Measurements from ENCODE around the gene PCED1B. TPM values are rescaled to one million over a fixed set of nuclear protein-coding genes. Genes with fewer than 3 reads are reported as not detected.

PCED1B gene
- total RNA-seq, 1 donor from 2014 or later: 3.1 TPM

DNA sequence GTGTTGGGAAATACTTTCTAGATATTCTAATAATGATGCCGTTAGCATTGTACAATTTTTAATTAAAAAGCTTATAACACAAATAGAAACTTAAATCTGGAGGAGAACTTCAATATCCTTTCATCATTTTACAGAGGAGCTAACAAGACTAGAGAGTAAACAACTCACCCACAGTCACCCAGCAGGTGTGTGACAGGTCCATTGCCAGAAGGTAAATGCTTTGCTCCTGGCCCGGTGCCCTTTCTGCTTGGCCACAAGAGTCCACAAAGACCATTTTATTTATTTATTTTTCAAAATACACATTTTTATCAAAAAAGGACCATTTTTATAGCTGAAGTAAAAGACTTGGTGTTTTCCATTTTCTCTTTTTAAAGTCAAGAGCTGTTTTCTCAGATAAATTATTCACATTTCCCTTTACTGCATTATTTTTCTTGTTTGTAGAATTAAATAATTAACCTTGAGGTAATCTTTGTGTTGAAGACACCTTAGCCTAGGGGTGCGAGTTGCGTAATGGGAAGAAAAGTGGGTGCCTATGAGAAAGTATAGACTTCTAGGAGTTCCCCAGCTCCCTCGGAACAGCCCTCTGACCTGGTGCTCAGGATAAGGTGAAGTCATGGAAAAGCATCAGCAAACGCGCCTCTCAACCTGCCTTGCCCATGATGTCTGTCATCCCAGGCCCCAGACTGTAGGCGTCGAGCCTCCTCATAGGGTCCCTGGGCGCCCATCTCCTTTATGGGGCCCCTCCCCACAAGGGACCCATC lies 26.7 kb downstream of the PCED1B start:
- DNase-seq (ENCODE audit: low spot score): no peak
- H3K79me2 ChIP-seq (ENCODE audit: low read depth): no peaks in the 10 kb centered on the region
- H3K4me3 Mint-ChIP-seq: no peak overlapping the region
- H3K9ac ChIP-seq: no peak overlapping the region
- H3K27me3 Mint-ChIP-seq (ENCODE audit: insufficient read depth, low read depth): no peaks in the 10 kb centered on the region
- no peak overlapping the region for H2AFZ ChIP-seq (replicated peaks)
- H3K27me3 ChIP-seq: no peaks in the 10 kb centered on the region
- H3K9me3 ChIP-seq (ENCODE audit: low read depth): no peaks in the 10 kb centered on the region
- H3K4me1 Mint-ChIP-seq: peaks cover 3% of the 10 kb centered on the region
- no peaks in the 10 kb centered on the region for H4K20me1 ChIP-seq (ENCODE audit: low read depth)
- H3K36me3 Mint-ChIP-seq: no peaks in the 10 kb centered on the region
- H3K4me3 ChIP-seq: no peak overlapping the region
- no peaks in the 10 kb centered on the region for H3K4me1 ChIP-seq
- H3K9me3 Mint-ChIP-seq: no peaks in the 10 kb centered on the region
- H3K27ac Mint-ChIP-seq: no peak overlapping the region
- H3K4me2 ChIP-seq: no peak overlapping the region
- no peaks in the 10 kb centered on the region for H3K36me3 ChIP-seq
- TF ChIP-seq EZH2 (IDR thresholded peaks at IDR 0.05) (no peak), EZH2phosphoT487 (IDR thresholded peaks at IDR 0.05) (no peak)
- TF ChIP-seq, protein P1, sequence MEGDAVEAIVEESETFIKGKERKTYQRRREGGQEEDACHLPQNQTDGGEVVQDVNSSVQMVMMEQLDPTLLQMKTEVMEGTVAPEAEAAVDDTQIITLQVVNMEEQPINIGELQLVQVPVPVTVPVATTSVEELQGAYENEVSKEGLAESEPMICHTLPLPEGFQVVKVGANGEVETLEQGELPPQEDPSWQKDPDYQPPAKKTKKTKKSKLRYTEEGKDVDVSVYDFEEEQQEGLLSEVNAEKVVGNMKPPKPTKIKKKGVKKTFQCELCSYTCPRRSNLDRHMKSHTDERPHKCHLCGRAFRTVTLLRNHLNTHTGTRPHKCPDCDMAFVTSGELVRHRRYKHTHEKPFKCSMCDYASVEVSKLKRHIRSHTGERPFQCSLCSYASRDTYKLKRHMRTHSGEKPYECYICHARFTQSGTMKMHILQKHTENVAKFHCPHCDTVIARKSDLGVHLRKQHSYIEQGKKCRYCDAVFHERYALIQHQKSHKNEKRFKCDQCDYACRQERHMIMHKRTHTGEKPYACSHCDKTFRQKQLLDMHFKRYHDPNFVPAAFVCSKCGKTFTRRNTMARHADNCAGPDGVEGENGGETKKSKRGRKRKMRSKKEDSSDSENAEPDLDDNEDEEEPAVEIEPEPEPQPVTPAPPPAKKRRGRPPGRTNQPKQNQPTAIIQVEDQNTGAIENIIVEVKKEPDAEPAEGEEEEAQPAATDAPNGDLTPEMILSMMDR (IDR thresholded peaks at IDR 0.05): no peak
- no peak overlapping the region for H3K27ac ChIP-seq
- H3F3A ChIP-seq (ENCODE audit: low read depth): no peaks in the 10 kb centered on the region

DNA sequence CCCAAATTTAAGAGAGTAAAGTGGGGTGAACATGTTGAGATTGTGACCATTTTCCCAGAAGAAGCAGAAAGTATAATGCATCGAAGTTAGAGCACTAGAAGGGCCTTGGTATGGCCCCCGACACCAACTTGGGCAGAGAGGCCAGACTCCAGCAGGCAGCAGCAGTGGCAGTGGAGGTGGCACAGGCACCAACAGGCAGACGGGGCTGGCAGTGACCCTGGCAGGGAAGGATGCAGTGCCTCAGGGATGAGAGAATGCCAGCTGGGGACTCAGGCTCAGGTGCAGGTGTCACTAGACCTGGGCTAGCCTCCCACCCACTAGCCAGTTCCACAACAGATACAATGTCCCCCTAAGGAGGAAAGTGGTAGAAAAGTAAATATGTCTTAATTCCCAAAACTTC lies 28.0 kb downstream of the PCED1B start:
- Mint-ChIP-seq H3K4me3 (no peak overlapping the region), H3K4me1 (peaks cover 3% of the 10 kb centered on the region), H3K36me3 (no peaks in the 10 kb centered on the region), H3K27me3 (ENCODE audit: insufficient read depth, low read depth) (no peaks in the 10 kb centered on the region), H3K27ac (no peak overlapping the region), H3K9me3 (no peaks in the 10 kb centered on the region)
- Histone ChIP-seq H3F3A (ENCODE audit: low read depth) (no peaks in the 10 kb centered on the region), H2AFZ (replicated peaks) (no peak overlapping the region), H3K79me2 (ENCODE audit: low read depth) (no peaks in the 10 kb centered on the region), H3K4me3 (no peak overlapping the region), H3K27me3 (no peaks in the 10 kb centered on the region), H3K27ac (no peak overlapping the region), H3K9me3 (ENCODE audit: low read depth) (no peaks in the 10 kb centered on the region), H3K4me2 (no peak overlapping the region), H3K4me1 (no peaks in the 10 kb centered on the region), H3K36me3 (no peaks in the 10 kb centered on the region), H4K20me1 (ENCODE audit: low read depth) (no peaks in the 10 kb centered on the region), H3K9ac (no peak overlapping the region)
- DNase-seq (ENCODE audit: low spot score): no peak
- no peak for TF ChIP-seq EZH2 (IDR thresholded peaks at IDR 0.05)
- TF ChIP-seq EZH2phosphoT487 (IDR thresholded peaks at IDR 0.05): no peak
- TF ChIP-seq, protein P1 (IDR thresholded peaks at IDR 0.05): no peak

DNA sequence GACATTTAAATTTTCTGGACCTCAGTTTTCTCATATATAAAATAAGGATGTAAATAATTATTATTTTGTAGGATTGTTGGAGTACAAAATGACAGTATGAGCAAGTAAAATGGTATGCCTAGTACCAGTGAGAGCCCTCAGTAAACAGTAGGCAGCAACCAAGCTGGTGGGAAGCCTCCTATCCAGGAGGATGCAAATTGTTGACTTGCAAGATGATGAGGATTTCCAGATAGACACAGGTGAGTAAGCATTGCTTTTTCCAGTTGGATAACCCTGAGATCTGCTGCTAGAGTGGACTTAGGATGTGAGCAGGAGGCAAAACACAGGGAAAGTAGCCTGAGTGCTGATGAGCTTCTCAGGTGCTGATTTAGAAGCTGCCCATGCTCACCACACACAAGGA lies 28.5 kb downstream of the PCED1B start:
- Histone ChIP-seq H3K4me3 (no peak overlapping the region), H3K27me3 (no peaks in the 10 kb centered on the region), H3K27ac (no peak overlapping the region), H3K4me1 (no peaks in the 10 kb centered on the region), H3K9me3 (ENCODE audit: low read depth) (no peaks in the 10 kb centered on the region), H4K20me1 (ENCODE audit: low read depth) (no peaks in the 10 kb centered on the region), H2AFZ (replicated peaks) (no peak overlapping the region), H3K36me3 (no peaks in the 10 kb centered on the region), H3K79me2 (ENCODE audit: low read depth) (no peaks in the 10 kb centered on the region), H3F3A (ENCODE audit: low read depth) (no peaks in the 10 kb centered on the region), H3K4me2 (no peak overlapping the region), H3K9ac (no peak overlapping the region)
- no peak for DNase-seq (ENCODE audit: low spot score)
- H3K9me3 Mint-ChIP-seq: no peaks in the 10 kb centered on the region
- no peak overlapping the region for H3K4me3 Mint-ChIP-seq
- peaks cover 3% of the 10 kb centered on the region for H3K4me1 Mint-ChIP-seq
- no peak for TF ChIP-seq EZH2phosphoT487 (IDR thresholded peaks at IDR 0.05)
- TF ChIP-seq, protein P1 (IDR thresholded peaks at IDR 0.05): no peak
- TF ChIP-seq EZH2 (IDR thresholded peaks at IDR 0.05): no peak
- H3K27me3 Mint-ChIP-seq (ENCODE audit: insufficient read depth, low read depth): no peaks in the 10 kb centered on the region
- no peaks in the 10 kb centered on the region for H3K36me3 Mint-ChIP-seq
- no peak overlapping the region for H3K27ac Mint-ChIP-seq

All from neural progenitor cell (in vitro differentiated cells).